A673 (cell line): ENCODE data around the gene NEK7.

Experiments used
- CTCF ChIP-seq: fragments of 300-800, 200-600 bp; sonication (generic); conservative IDR thresholded peaks from 2 replicates; pipeline ENCODE4 v1.5.1; 2017; ENCODE audit warnings: low read depth, mild to moderate bottlenecking, antibody characterized with exemption, low read length, moderate library complexity, mixed read lengths
- EZH2 ChIP-seq: fragments of 200-600 bp; sonication (generic); IDR thresholded peaks from 2 replicates; pipeline ENCODE4 v1.6.1; 2017; ENCODE audit warnings: borderline replicate concordance, low read depth, mild to moderate bottlenecking, mixed read lengths, antibody characterized with exemption, low read length; ENCODE audit not compliant: poor library complexity, severe bottlenecking

GRCh38 chr1:198367296-198367695 lies 210.5 kb downstream of the NEK7 start:
- TF ChIP-seq EZH2 = no peak
- TF ChIP-seq CTCF = no peak
